GM12878 (cell line): ENCODE measurements around the gene AMH. TPM values are rescaled to one million over a fixed set of nuclear protein-coding genes. Genes with fewer than 3 reads are reported as not detected.

Experiments
- ATAC-seq: fragments of 200-7000 bp; cut with Tn5 transposase; 3 replicates; pipeline ENCODE4 v1.9.1; 2020; ENCODE audit warnings: mild to moderate bottlenecking, moderate library complexity
- BruUV-seq: library from RNA; stranded (reverse); fragments of 400-500 nt; replicated peaks from 2 replicates; lab custom pipeline; 2021; lab: Mats Ljungman, UMichigan
- CTCF ChIA-PET: fragments of 300-600 bp; sonication (Branson Sonifier 250); formaldehyde crosslinking; extraction: SDS; loops from one replicate; lab custom pipeline; 2021; ENCODE audit warnings: inconsistent platforms; lab: Yijun Ruan, JAX
- POLR2A ChIA-PET: fragments of 350-600 bp; formaldehyde crosslinking; extraction: SDS; loops from one replicate; lab custom pipeline; 2021; ENCODE audit warnings: inconsistent platforms; lab: Charles Lee
- RAD21 ChIA-PET: fragments of 300-600 bp; sonication (Branson Sonifier 250); formaldehyde crosslinking; loops from one replicate; lab custom pipeline; 2023; ENCODE audit warnings: antibody characterized with exemption; ENCODE audit not compliant: unreplicated experiment; lab: Charles Lee
- SMC1A ChIA-PET: fragments of 300-600 bp; sonication (Branson Sonifier 250); formaldehyde crosslinking; loops from one replicate; lab custom pipeline; 2023; ENCODE audit not compliant: unreplicated experiment, uncharacterized antibody; lab: Charles Lee
- DNase-seq: peaks from one replicate; pipeline ENCODE4 v3.0.0-alpha.2; 2011; ENCODE audit warnings: low read depth, low spot score
- FAIRE-seq: peaks from 3 replicates; lab custom pipeline; 2011; peaks lifted over from hg19 to GRCh38; lab: Jason Lieb, UNC
- H2AFZ ChIP-seq: 2 replicates; pipeline ENCODE4 v1.6.0; 2011; ENCODE audit warnings: low read depth, low read length, control low read depth; ENCODE audit not compliant: control insufficient read depth
- H3K27ac ChIP-seq: 2 replicates; pipeline ENCODE4 v1.5.1; 2011; ENCODE audit warnings: control low read depth; ENCODE audit not compliant: control insufficient read depth, insufficient read depth
- H3K27me3 ChIP-seq, 2 experiments: replicated peaks in 1 of 2; 2 replicates each; pipeline versions ENCODE4 v1.6.0 to v1.6.1; 2011; ENCODE audit warnings: low read length in 1 of 2; ENCODE audit not compliant: control insufficient read depth in 2 of 2, insufficient read depth in 2 of 2
- H3K36me3 ChIP-seq, 2 experiments: 2 replicates each; pipeline ENCODE4 v1.5.1; 2011; ENCODE audit warnings: low read length in 1 of 2; ENCODE audit not compliant: control insufficient read depth in 2 of 2, insufficient read depth in 2 of 2
- H3K4me1 ChIP-seq: 2 replicates; pipeline ENCODE4 v1.6.1; 2011; ENCODE audit warnings: mild to moderate bottlenecking, low read length, moderate library complexity, mixed read lengths; ENCODE audit not compliant: control insufficient read depth, insufficient read depth
- H3K4me2 ChIP-seq: 2 replicates; pipeline ENCODE4 v1.6.0; 2011; ENCODE audit warnings: control low read depth; ENCODE audit not compliant: control insufficient read depth, insufficient read depth
- H3K4me3 ChIP-seq: fragments of 200-600 bp; sonication (generic); 2 replicates; pipeline ENCODE4 v1.5.1; 2016
- H3K79me2 ChIP-seq: 2 replicates; pipeline ENCODE4 v1.6.0; 2011; ENCODE audit warnings: low read length; ENCODE audit not compliant: control insufficient read depth, insufficient read depth
- H3K9ac ChIP-seq: 2 replicates; pipeline ENCODE4 v1.8.0; 2011; ENCODE audit warnings: low read length, control low read depth, mixed read lengths; ENCODE audit not compliant: control insufficient read depth, insufficient read depth
- H3K9me3 ChIP-seq: replicated peaks from 3 replicates; pipeline ENCODE4 v1.5.1; 2011; ENCODE audit warnings: mild to moderate bottlenecking, low read length; ENCODE audit not compliant: control insufficient read depth, insufficient read depth
- H4K20me1 ChIP-seq: 2 replicates; pipeline ENCODE4 v1.6.0; 2011; ENCODE audit not compliant: control insufficient read depth, insufficient read depth
- BRCA1 ChIP-seq: IDR thresholded peaks from 2 replicates; pipeline ENCODE4 v1.6.1; 2011; ENCODE audit warnings: low read depth, low read length, improper control_type of control experiment
- EED ChIP-seq: sonication (generic); IDR thresholded peaks from 2 replicates; pipeline ENCODE4 v1.6.1; 2016; ENCODE audit warnings: antibody characterized with exemption, low read depth
- HSF1 ChIP-seq: fragments of 150-350 bp; IDR thresholded peaks from 2 replicates; pipeline ENCODE4 v1.6.1; 2014; ENCODE audit warnings: mild to moderate bottlenecking, low read depth, low read length
- IRF4 ChIP-seq: IDR thresholded peaks from 2 replicates; pipeline ENCODE4 v1.6.1; 2011; ENCODE audit warnings: low read depth, low read length
- KLF5 ChIP-seq: fragments of 450-650 bp; IDR thresholded peaks from 2 replicates; pipeline ENCODE4 v1.6.1; 2014; ENCODE audit warnings: mild to moderate bottlenecking; ENCODE audit not compliant: partially characterized antibody
- RELA ChIP-seq: fragments of 450-650 bp; IDR thresholded peaks from 2 replicates; pipeline ENCODE4 v1.8.0; 2014; ENCODE audit warnings: borderline replicate concordance; ENCODE audit not compliant: partially characterized antibody
- SMAD1 ChIP-seq: fragments of 450-650 bp; IDR thresholded peaks from 2 replicates; pipeline ENCODE4 v1.6.1; 2018; ENCODE audit warnings: mild to moderate bottlenecking, low read depth; ENCODE audit not compliant: partially characterized antibody
- TAF1 ChIP-seq: IDR thresholded peaks from 2 replicates; pipeline ENCODE4 v1.6.1; 2011; ENCODE audit warnings: mild to moderate bottlenecking, low read depth, low read length, borderline replicate concordance
- TCF3 ChIP-seq: IDR thresholded peaks from 2 replicates; pipeline ENCODE4 v1.6.1; 2012; ENCODE audit warnings: low read depth, mild to moderate bottlenecking, low read length, borderline replicate concordance; ENCODE audit not compliant: insufficient read depth
- USF2 ChIP-seq: IDR thresholded peaks from 2 replicates; pipeline ENCODE4 v1.6.1; 2011; ENCODE audit warnings: low read depth, low read length, improper control_type of control experiment, borderline replicate concordance
- ZBTB4 ChIP-seq: fragments of 450-650 bp; formaldehyde crosslinking; IDR thresholded peaks from 2 replicates; pipeline ENCODE4 v1.4.0; 2022; ENCODE audit warnings: mild to moderate bottlenecking, moderate library complexity
- ZNF622 ChIP-seq: fragments of 450-650 bp; IDR thresholded peaks from 2 replicates; pipeline ENCODE4 v1.6.1; 2017; ENCODE audit warnings: mild to moderate bottlenecking, inconsistent platforms
- WGBS: methylation state at CpG from one replicate; pipeline ENCODE4 v1.1.6; 2016; ENCODE audit warnings: low lambda C conversion rate; ENCODE audit not compliant: insufficient replicate concordance, insufficient coverage; ENCODE audit errors: missing lambda C conversion rate; 5-methylcytosine and 5-hydroxymethylcytosine counted together
- in situ Hi-C: fragments of 300-500 bp; cut with MboI; formaldehyde crosslinking; loops from 9 replicates; pipeline ENCODE4 v1.14.3; 2018; ENCODE audit warnings: mixed read lengths
- intact Hi-C: fragments of 100-400 bp; cut with micrococcal nuclease; formaldehyde crosslinking; loops from one replicate; pipeline ENCODE4 v1.14.2; 2022; ENCODE audit not compliant: unreplicated experiment
- polyA plus RNA-seq, 11 experiments: library from polyadenylated mRNA; depleted of rRNA in 4 of 11; unstranded in 6 of 11; stranded (reverse) in 5 of 11; fragments of >200 nt; fragmentation: Nextera tagmentation in 4 of 11; fragmentation: Illumina TruSeq in 1 of 11; extraction: Ambion mirVana in 4 of 11; extraction: Trizol in 1 of 11; gene quantifications; 1 replicate in 1 of 11; 2 replicates in 10 of 11; pipeline versions ENCODE4 v1.2.1 to v1.2.3, GENCODE V29; 2011 to 2016; ENCODE audit warnings: inconsistent platforms in 2 of 11, missing spikeins in 2 of 11, low read depth in 1 of 11
- total RNA-seq, 4 experiments: library from RNA; depleted of rRNA in 3 of 4; stranded (reverse); fragments of >200 nt in 3 of 4; fragmentation: Illumina TruSeq in 1 of 4; extraction: Trizol in 1 of 4; gene quantifications; 2 replicates each; pipeline versions ENCODE4 v1.2.1 to v1.2.3, GENCODE V29; 2013 to 2021
- TF ChIP-seq, protein P1 (sequence below): fragments of 450-650 bp; conservative IDR thresholded peaks from 2 replicates; pipeline ENCODE4 v1.6.1; 2017; ENCODE audit warnings: mild to moderate bottlenecking, moderate library complexity
- TF ChIP-seq, protein P2 (sequence below): fragments of 150-350 bp; IDR thresholded peaks from 2 replicates; pipeline ENCODE4 v1.6.1; 2016; ENCODE audit warnings: low read depth, low read length

The AMH gene
- total and polyA plus RNA-seq, 10 of the 15 experiments (the other 5 are each of a cell fraction or from before 2014, with no cell fraction given) = 0.17 to 3.5 (median 0.81) TPM; not detected in 4

GRCh38 chr19:2244486-2244885 lies 4.6 kb upstream of the AMH start:
- Histone ChIP-seq H3K36me3 (peaks cover 12 to 52% of the 10 kb centered on the region in 2 experiments; a peak in 3 of 4 replicates), H3K79me2 (peaks cover 37% of the 10 kb centered on the region), H4K20me1 (peaks cover 23% of the 10 kb centered on the region), H3K4me2 (no peak overlapping the region), H3K4me3 (no peak overlapping the region), H3K27ac (no peak overlapping the region), H2AFZ (no peak overlapping the region), H3K27me3 (no peaks in the 10 kb centered on the region), H3K9me3 (no peaks in the 10 kb centered on the region), H3K9ac (no peak overlapping the region), H3K4me1 (no peaks in the 10 kb centered on the region; the same call in 1 of the 2 replicates)
- ATAC-seq (no peak), FAIRE-seq (no peak), DNase-seq (no peak)
- ChIA-PET RAD21 (no interaction called here), SMC1A (no interaction called here), POLR2A (no interaction called here), CTCF (no interaction called here)
- in situ Hi-C loops (no loop called here), intact Hi-C loops (no loop called here)
- WGBS = 76% methylated on average over 21 of the region's 21 CpGs
- BruUV-seq = no TSS peak
- no peak for TF ChIP-seq EED
- no peak for TF ChIP-seq TAF1
- TF ChIP-seq, protein P1, sequence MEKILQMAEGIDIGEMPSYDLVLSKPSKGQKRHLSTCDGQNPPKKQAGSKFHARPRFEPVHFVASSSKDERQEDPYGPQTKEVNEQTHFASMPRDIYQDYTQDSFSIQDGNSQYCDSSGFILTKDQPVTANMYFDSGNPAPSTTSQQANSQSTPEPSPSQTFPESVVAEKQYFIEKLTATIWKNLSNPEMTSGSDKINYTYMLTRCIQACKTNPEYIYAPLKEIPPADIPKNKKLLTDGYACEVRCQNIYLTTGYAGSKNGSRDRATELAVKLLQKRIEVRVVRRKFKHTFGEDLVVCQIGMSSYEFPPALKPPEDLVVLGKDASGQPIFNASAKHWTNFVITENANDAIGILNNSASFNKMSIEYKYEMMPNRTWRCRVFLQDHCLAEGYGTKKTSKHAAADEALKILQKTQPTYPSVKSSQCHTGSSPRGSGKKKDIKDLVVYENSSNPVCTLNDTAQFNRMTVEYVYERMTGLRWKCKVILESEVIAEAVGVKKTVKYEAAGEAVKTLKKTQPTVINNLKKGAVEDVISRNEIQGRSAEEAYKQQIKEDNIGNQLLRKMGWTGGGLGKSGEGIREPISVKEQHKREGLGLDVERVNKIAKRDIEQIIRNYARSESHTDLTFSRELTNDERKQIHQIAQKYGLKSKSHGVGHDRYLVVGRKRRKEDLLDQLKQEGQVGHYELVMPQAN = no peak
- TF ChIP-seq BRCA1 = no peak
- no peak for TF ChIP-seq TCF3
- no peak for TF ChIP-seq KLF5
- no peak for TF ChIP-seq USF2
- TF ChIP-seq, protein P2, sequence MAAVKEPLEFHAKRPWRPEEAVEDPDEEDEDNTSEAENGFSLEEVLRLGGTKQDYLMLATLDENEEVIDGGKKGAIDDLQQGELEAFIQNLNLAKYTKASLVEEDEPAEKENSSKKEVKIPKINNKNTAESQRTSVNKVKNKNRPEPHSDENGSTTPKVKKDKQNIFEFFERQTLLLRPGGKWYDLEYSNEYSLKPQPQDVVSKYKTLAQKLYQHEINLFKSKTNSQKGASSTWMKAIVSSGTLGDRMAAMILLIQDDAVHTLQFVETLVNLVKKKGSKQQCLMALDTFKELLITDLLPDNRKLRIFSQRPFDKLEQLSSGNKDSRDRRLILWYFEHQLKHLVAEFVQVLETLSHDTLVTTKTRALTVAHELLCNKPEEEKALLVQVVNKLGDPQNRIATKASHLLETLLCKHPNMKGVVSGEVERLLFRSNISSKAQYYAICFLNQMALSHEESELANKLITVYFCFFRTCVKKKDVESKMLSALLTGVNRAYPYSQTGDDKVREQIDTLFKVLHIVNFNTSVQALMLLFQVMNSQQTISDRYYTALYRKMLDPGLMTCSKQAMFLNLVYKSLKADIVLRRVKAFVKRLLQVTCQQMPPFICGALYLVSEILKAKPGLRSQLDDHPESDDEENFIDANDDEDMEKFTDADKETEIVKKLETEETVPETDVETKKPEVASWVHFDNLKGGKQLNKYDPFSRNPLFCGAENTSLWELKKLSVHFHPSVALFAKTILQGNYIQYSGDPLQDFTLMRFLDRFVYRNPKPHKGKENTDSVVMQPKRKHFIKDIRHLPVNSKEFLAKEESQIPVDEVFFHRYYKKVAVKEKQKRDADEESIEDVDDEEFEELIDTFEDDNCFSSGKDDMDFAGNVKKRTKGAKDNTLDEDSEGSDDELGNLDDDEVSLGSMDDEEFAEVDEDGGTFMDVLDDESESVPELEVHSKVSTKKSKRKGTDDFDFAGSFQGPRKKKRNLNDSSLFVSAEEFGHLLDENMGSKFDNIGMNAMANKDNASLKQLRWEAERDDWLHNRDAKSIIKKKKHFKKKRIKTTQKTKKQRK = no peak
- TF ChIP-seq HSF1 = no peak
- no peak for TF ChIP-seq ZNF622
- no peak for TF ChIP-seq IRF4
- TF ChIP-seq SMAD1 = no peak
- no peak for TF ChIP-seq ZBTB4 (CRISPR knock-in tag)
- no peak for TF ChIP-seq RELA
